Measurements from ENCODE around the gene CENPW.

CENPW gene

GRCh38 chr6:126377594-126378153 lies 37.8 kb downstream of the CENPW start:
- no peak overlapping the region for H3K4me2 ChIP-seq (ENCODE audit: low read length)
- H3K27ac ChIP-seq (ENCODE audit: low read length), result no peak overlapping the region
- H3K4me1 ChIP-seq (ENCODE audit: low read length), result no peaks in the 10 kb centered on the region
- H3K79me2 ChIP-seq (ENCODE audit: low read length), result no peaks in the 10 kb centered on the region
- no peak overlapping the region for H3K4me3 ChIP-seq (ENCODE audit: low read length)
- H2AFZ ChIP-seq (ENCODE audit: low read depth, low read length), result no peak overlapping the region
- peaks cover 6% of the 10 kb centered on the region for H3K36me3 ChIP-seq (replicated peaks; ENCODE audit: low read depth, low read length)
- H3K9me3 ChIP-seq (ENCODE audit: insufficient read depth, low read length), result no peaks in the 10 kb centered on the region
- H3K27me3 ChIP-seq (ENCODE audit: low read depth, low read length), result no peaks in the 10 kb centered on the region
- no peaks in the 10 kb centered on the region for H4K20me1 ChIP-seq (ENCODE audit: insufficient read depth, low read length)
- TF ChIP-seq, protein P1, sequence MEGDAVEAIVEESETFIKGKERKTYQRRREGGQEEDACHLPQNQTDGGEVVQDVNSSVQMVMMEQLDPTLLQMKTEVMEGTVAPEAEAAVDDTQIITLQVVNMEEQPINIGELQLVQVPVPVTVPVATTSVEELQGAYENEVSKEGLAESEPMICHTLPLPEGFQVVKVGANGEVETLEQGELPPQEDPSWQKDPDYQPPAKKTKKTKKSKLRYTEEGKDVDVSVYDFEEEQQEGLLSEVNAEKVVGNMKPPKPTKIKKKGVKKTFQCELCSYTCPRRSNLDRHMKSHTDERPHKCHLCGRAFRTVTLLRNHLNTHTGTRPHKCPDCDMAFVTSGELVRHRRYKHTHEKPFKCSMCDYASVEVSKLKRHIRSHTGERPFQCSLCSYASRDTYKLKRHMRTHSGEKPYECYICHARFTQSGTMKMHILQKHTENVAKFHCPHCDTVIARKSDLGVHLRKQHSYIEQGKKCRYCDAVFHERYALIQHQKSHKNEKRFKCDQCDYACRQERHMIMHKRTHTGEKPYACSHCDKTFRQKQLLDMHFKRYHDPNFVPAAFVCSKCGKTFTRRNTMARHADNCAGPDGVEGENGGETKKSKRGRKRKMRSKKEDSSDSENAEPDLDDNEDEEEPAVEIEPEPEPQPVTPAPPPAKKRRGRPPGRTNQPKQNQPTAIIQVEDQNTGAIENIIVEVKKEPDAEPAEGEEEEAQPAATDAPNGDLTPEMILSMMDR (IDR thresholded peaks at IDR 0.05; ENCODE audit: low read depth, low read length), result no peak
- TF ChIP-seq EZH2phosphoT487 (IDR thresholded peaks at IDR 0.05; ENCODE audit: low read depth), result no peak
- no peak overlapping the region for H3K9ac ChIP-seq (ENCODE audit: low read length)

GRCh38 chr6:126380072-126380583 lies 40.2 kb downstream of the CENPW start:
- no peak for TF ChIP-seq EZH2phosphoT487 (IDR thresholded peaks at IDR 0.05; ENCODE audit: low read depth)
- Histone ChIP-seq H3K36me3 (replicated peaks; ENCODE audit: low read depth, low read length) (no peaks in the 10 kb centered on the region), H3K9ac (ENCODE audit: low read length) (no peak overlapping the region)

DNA sequence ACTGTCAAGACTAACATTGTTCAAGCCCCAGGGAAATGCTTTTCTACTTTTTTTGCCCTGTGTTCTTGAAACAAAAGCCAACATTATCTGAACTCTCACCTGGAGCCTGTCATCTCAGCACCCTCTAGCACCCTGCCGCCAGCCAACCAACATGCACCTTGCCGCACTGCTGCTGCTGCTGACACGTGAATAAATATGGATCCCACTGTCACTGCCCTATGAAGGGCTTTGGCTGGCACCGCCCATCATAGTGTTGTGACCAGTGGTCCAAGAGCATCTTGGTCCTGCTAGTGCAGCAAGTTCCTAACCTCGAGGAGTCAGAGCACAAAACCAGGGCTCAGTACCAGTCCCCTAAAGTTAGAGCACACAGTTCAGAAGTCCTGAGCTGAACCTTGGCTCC lies 41.6 kb downstream of the CENPW start:
- no peaks in the 10 kb centered on the region for H4K20me1 ChIP-seq (ENCODE audit: insufficient read depth, low read length)
- no peak overlapping the region for H3K4me2 ChIP-seq (ENCODE audit: low read length)
- no peak overlapping the region for H3K9ac ChIP-seq (ENCODE audit: low read length)
- no peaks in the 10 kb centered on the region for H3K36me3 ChIP-seq (replicated peaks; ENCODE audit: low read depth, low read length)
- H3K27me3 ChIP-seq (ENCODE audit: low read depth, low read length), result no peaks in the 10 kb centered on the region
- H3K9me3 ChIP-seq (ENCODE audit: insufficient read depth, low read length), result no peaks in the 10 kb centered on the region
- H3K79me2 ChIP-seq (ENCODE audit: low read length), result no peaks in the 10 kb centered on the region
- no peak for TF ChIP-seq EZH2phosphoT487 (IDR thresholded peaks at IDR 0.05; ENCODE audit: low read depth)
- TF ChIP-seq, protein P1 (IDR thresholded peaks at IDR 0.05; ENCODE audit: low read depth, low read length), result no peak
- H3K4me3 ChIP-seq (ENCODE audit: low read length), result no peak overlapping the region
- no peaks in the 10 kb centered on the region for H3K4me1 ChIP-seq (ENCODE audit: low read length)
- H2AFZ ChIP-seq (ENCODE audit: low read depth, low read length), result no peak overlapping the region
- H3K27ac ChIP-seq (ENCODE audit: low read length), result no peak overlapping the region

More at GRCh38 chr6:126380072-126380583, 40.2 kb downstream of the CENPW start:
- Histone ChIP-seq H3K4me1 (ENCODE audit: low read length) (no peaks in the 10 kb centered on the region), H3K4me3 (ENCODE audit: low read length) (no peak overlapping the region), H2AFZ (ENCODE audit: low read depth, low read length) (no peak overlapping the region), H3K79me2 (ENCODE audit: low read length) (no peaks in the 10 kb centered on the region), H4K20me1 (ENCODE audit: insufficient read depth, low read length) (no peaks in the 10 kb centered on the region), H3K9me3 (ENCODE audit: insufficient read depth, low read length) (no peaks in the 10 kb centered on the region), H3K27me3 (ENCODE audit: low read depth, low read length) (no peaks in the 10 kb centered on the region), H3K27ac (ENCODE audit: low read length) (no peak overlapping the region), H3K4me2 (ENCODE audit: low read length) (no peak overlapping the region)

GRCh38 chr6:126383203-126383602 lies 43.3 kb downstream of the CENPW start:
- Histone ChIP-seq H3K27me3 (ENCODE audit: low read depth, low read length) (no peaks in the 10 kb centered on the region), H3K4me1 (ENCODE audit: low read length) (no peaks in the 10 kb centered on the region), H3K27ac (ENCODE audit: low read length) (no peak overlapping the region), H3K4me2 (ENCODE audit: low read length) (no peak overlapping the region), H2AFZ (ENCODE audit: low read depth, low read length) (no peak overlapping the region), H3K4me3 (ENCODE audit: low read length) (no peak overlapping the region), H3K9me3 (ENCODE audit: insufficient read depth, low read length) (no peaks in the 10 kb centered on the region), H4K20me1 (ENCODE audit: insufficient read depth, low read length) (no peaks in the 10 kb centered on the region), H3K36me3 (replicated peaks; ENCODE audit: low read depth, low read length) (no peaks in the 10 kb centered on the region), H3K79me2 (ENCODE audit: low read length) (no peaks in the 10 kb centered on the region), H3K9ac (ENCODE audit: low read length) (no peak overlapping the region)
- no peak for TF ChIP-seq EZH2phosphoT487 (IDR thresholded peaks at IDR 0.05; ENCODE audit: low read depth)
- TF ChIP-seq, protein P1 (IDR thresholded peaks at IDR 0.05; ENCODE audit: low read depth, low read length), result no peak
